Muscle layer of colon (tissue), 2 donors: ENCODE measurements around the gene RNF168.
A peak's percentile ranks its signal among the peaks of the same experiment; 100 is the strongest.
"Not testable (repeated sequence)": the region's sequence is repeated elsewhere in the genome, so short reads cannot be mapped to it uniquely, and the experiment has no call there.

Experiments used
- H3K27ac ChIP-seq: one replicate; pipeline ENCODE4 v1.7.0; 2013; ENCODE audit warnings: low read depth, mild to moderate bottlenecking, low read length, moderate library complexity
- H3K27me3 ChIP-seq, 2 donors: one replicate each; pipeline ENCODE4 v1.7.0; 2013; ENCODE audit warnings: low read length in 2 of 2, mild to moderate bottlenecking in 2 of 2; ENCODE audit not compliant: insufficient read depth in 2 of 2, control insufficient read depth in 1 of 2
- H3K36me3 ChIP-seq: one replicate; pipeline ENCODE4 v1.7.0; 2013; ENCODE audit warnings: mild to moderate bottlenecking, low read length; ENCODE audit not compliant: insufficient read depth
- H3K4me1 ChIP-seq: one replicate; pipeline ENCODE4 v1.7.0; 2013; ENCODE audit warnings: mild to moderate bottlenecking, low read length; ENCODE audit not compliant: insufficient read depth
- H3K4me3 ChIP-seq, 2 donors: one replicate each; pipeline ENCODE4 v1.7.0; 2013; ENCODE audit warnings: low read length in 2 of 2, low read depth in 1 of 2, mild to moderate bottlenecking in 1 of 2, moderate library complexity in 1 of 2
- H3K9ac ChIP-seq: one replicate; pipeline ENCODE4 v1.7.0; 2013; ENCODE audit warnings: low read length
- H3K9me3 ChIP-seq: one replicate; pipeline ENCODE4 v1.7.0; 2013; ENCODE audit warnings: mild to moderate bottlenecking, low read length
- donor health status: abdominal sarcoma.
- donor health status: Adenocarcinoma of cecum.

RNF168 gene

DNA sequence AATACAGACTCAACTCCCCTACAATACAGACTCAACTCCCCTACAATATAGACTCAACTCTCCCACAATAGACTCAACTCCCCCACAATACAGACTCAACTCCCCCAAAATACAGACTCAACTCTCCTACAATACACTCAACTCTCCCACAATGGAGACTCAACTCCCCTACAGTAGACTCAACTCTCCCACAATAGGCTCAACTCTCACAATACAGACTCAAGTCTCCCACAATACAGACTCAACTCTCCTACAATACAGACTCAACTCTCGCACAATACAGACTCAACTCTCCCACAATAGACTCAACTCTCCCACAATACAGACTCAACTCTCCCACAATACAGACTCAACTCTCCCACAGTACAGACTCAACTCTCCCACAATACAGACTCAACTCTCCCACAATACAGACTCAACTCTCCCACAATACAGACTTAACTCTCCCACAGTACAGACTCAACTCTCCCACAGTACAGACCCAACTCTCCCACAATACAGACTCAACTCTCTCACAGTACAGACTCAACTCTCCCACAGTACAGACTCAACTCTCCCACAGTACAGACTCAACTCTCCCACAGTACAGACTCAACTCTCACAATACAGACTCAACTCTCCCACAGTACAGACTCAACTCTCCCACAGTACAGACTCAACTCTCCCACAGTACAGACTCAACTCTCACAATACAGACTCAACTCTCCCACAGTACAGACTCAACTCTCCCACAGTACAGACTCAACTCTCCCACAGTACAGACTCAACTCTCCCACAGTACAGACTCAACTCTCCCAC, 40.7 kb downstream of the RNF168 start:
- not testable (repeated sequence) for H3K4me1 ChIP-seq, H3K27me3 ChIP-seq, H3K36me3 ChIP-seq, H3K9ac ChIP-seq, H3K4me3 ChIP-seq, H3K9me3 ChIP-seq, H3K27ac ChIP-seq

DNA sequence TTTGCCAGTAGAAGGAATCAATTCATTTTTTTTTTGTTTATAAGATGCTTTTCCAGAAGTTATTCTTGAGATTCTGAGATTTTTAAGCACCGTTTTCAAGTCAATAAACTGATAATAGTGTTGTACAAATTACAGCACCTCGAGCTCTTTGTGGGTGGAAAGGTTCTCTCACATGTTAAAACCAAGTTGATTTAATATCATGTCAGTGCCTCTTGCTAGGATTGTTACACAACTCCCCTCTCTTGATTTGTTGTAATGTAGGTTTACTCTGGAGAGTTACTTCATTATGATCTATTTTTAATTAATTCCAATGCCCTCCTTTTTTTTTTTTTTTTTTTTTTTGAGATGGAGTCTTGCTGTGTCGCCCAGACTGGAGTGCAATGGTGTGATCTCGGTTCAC, 45.5 kb downstream of the RNF168 start:
- no peak overlapping the region for H3K27ac ChIP-seq
- no peak overlapping the region for H3K9ac ChIP-seq
- no peak overlapping the region for H3K4me3 ChIP-seq
- no peaks in the 10 kb centered on the region for H3K4me1 ChIP-seq
- no peaks in the 10 kb centered on the region for H3K27me3 ChIP-seq
- H3K9me3 ChIP-seq: no peaks in the 10 kb centered on the region
- H3K36me3 ChIP-seq: no peaks in the 10 kb centered on the region

DNA sequence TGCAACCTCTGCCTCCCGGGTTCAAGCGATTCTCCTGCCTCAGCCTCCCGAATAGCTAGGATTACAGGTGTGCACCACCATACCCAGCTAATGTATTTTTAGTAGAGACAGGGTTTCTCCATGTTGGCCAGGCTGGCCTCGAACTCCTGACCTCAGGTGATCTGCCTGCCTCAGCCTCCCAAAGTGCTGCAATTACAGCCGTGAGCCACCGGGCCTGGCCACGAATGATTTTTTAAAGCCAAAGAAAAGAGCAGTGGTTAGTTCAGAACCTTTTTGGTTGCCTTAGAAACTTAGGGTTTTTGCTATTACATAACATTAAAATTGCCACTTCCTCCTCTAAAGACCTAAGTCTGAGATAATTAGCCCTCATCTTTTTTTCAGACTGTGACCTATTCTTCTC, 46.1 kb downstream of the RNF168 start:
- H3K9ac ChIP-seq, H3K27me3 ChIP-seq, H3K27ac ChIP-seq, H3K4me1 ChIP-seq, H3K4me3 ChIP-seq, H3K9me3 ChIP-seq, H3K36me3 ChIP-seq: not testable (repeated sequence)

DNA sequence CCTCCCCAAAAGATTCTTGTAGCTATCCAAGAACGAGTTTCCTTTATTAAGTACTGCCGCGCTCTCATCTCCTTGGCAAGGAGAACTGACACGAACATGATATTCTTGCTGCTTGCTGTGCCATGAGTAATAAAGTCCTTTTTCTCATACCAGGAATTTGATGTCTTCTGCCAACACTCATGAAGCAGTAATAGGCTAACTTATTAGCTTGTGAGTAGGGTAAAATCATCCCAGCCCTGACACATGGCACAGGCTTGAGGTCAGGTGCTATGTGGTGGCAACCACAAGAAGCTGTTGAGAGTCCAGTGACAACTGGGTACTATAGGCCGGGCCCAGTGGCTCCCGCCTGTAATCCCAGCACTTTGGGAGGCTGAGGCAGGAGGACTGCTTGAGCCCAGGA, 48.6 kb downstream of the RNF168 start:
- no peaks in the 10 kb centered on the region for H3K36me3 ChIP-seq
- H3K4me3 ChIP-seq: no peak overlapping the region
- H3K9me3 ChIP-seq: no peaks in the 10 kb centered on the region
- H3K9ac ChIP-seq: no peak overlapping the region
- H3K4me1 ChIP-seq: no peaks in the 10 kb centered on the region
- H3K27ac ChIP-seq: no peak overlapping the region
- no peaks in the 10 kb centered on the region for H3K27me3 ChIP-seq

DNA sequence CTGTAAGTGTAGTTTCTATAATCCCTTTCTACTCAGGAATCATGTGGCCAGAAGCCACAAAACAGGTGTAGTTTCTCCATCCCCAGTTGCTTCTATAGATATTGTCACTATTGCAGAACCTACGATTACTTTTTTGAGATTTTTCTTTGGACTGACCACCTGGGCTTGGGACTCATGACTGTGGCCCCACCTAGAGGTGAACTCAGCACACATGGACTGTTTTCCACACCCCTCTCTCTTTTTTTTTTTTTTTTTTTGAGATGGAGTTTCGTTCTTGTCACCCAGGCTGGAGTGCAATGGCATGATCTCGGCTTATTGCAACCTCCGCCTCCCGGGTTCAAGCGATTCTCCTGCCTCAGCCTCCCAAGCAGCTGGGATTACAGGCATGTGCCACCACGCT, 58.2 kb downstream of the RNF168 start:
- not testable (repeated sequence) for H3K27me3 ChIP-seq, H3K27ac ChIP-seq, H3K4me1 ChIP-seq

DNA sequence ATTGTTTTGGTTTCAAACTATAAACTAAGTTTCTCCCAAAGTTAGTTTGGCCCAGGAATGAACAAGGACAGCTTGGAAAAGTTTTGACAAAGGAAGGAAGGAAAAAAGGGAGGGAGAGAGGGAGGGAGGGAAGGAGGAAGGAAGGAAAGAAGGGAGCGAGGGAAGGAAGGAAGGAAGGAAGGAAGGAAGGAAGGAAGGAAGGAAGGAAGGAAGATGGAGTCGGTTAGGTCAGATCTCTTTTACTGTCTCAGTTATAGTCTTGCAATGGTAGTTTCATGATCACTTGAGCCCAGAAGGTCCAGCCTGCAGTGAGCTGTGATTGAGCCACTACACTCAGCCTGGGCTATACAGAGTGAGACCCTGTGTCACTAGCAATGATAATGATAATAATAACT, 59.1 kb downstream of the RNF168 start:
- no peak overlapping the region for H3K4me3 ChIP-seq
- no peaks in the 10 kb centered on the region for H3K4me1 ChIP-seq
- H3K27me3 ChIP-seq: no peaks in the 10 kb centered on the region
- no peak overlapping the region for H3K27ac ChIP-seq
- H3K9me3 ChIP-seq: no peaks in the 10 kb centered on the region
- H3K36me3 ChIP-seq: no peaks in the 10 kb centered on the region
- no peak overlapping the region for H3K9ac ChIP-seq

More for the DNA sequence above, 58.2 kb downstream of the RNF168 start:
- not testable (repeated sequence) for H3K4me3 ChIP-seq, H3K9ac ChIP-seq, H3K9me3 ChIP-seq, H3K36me3 ChIP-seq

DNA sequence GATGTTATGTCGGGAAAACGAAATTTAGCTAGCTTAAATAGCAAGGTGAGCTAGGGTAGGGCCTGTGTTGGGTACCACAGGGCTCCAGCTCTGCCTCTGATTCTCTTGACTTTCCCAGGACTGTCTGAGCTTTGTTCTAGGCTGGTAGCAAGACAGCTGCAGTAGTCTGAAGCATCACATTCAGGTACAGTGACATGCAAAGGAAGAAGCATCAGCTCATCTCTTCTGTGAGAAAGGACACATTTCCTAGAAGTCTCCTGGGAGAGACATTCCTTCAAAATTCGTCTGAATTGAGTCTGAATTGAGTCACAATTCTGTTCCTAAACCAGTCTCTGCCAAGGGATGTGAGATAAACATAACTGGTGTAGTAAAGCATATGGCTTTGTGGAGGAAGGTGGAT, 62.9 kb downstream of the RNF168 start:
- no peak overlapping the region for H3K9ac ChIP-seq
- H3K9me3 ChIP-seq: no peaks in the 10 kb centered on the region
- H3K27ac ChIP-seq: no peak overlapping the region
- no peak overlapping the region for H3K4me3 ChIP-seq
- no peaks in the 10 kb centered on the region for H3K27me3 ChIP-seq
- H3K4me1 ChIP-seq: no peaks in the 10 kb centered on the region
- H3K36me3 ChIP-seq: no peaks in the 10 kb centered on the region

DNA sequence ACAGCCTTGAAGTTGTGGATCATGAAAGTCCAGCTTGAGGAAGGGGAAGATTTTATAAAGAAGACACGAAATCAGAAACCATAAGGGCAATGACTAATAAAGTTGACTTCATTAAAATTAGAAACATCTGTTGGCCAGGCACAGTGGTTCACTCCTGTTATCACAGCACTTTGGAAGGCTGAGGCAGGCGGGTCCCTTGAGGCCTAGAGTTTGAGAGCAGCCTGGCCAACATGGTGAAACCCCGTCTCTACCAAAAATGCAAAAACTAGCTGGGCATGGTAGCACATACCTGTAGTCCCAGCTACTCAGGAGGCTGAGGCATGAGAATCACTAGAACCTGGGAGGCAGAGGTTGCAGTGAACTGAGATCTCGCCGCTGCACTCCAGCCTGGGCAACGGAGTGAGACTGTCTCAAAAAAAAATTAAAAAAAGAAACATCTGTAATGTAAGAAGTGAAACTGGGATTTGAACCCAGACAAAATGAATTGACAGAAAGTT, 63.5 kb downstream of the RNF168 start:
- Histone ChIP-seq H3K9ac (no peak overlapping the region), H3K9me3 (no peaks in the 10 kb centered on the region), H3K4me3 (no peak overlapping the region), H3K27me3 (no peaks in the 10 kb centered on the region), H3K36me3 (no peaks in the 10 kb centered on the region), H3K4me1 (no peaks in the 10 kb centered on the region), H3K27ac (no peak overlapping the region)

DNA sequence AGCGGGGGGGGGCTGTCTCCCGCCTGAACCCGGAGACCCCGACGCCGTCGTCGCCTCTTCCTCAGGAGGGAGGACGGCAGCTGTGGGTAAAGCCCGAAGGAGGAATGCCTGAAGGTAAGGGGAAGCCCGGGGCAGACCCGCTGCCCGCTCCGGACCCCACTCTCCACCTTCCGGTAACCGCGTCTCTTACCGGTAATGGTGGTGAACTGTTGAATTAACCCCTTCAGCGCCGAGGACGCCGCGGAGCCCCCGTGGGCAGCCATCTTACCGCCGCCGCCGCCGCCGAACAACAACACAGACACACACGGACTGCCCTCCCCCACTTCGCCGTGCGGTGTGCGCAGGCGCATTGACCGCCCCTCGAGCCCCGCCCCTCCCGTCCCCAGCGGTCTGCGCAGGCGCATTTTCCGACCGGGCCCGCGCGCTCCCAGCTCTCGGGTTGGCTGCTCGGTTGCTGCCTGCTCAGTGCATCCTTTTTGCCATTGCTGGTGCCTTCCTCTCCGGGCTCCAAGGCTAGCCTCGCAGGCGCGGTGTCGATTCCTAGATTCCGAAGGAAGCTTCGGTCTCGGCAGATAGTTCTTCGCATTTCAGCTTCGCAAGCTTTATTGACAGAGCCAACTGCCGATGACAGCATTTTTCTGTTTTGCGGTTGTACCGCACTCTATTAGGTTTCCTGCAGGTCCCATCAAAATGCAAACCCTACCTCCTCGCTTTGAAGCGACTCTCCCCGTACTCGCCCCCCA, 71.3 kb downstream of the RNF168 start, which contains the start of gene UBXN7:
UBXN7 (minus strand) TSS at position 291 of the 743 bp plus-strand sequence; CDS start at position 263, 28 bp downstream.
- H3K27me3 ChIP-seq: no peaks in the 10 kb centered on the region
- peaks cover 6% of the 10 kb centered on the region for H3K4me1 ChIP-seq
- H3K9ac ChIP-seq: peak within 1 kb of the TSS; percentile 96
- peak within 1 kb of the TSS; percentile 77 for H3K27ac ChIP-seq
- peaks cover 5% of the 10 kb centered on the region for H3K36me3 ChIP-seq
- H3K4me3 ChIP-seq: peak within 1 kb of the TSS; percentile 79 to 96
- no peaks in the 10 kb centered on the region for H3K9me3 ChIP-seq

DNA sequence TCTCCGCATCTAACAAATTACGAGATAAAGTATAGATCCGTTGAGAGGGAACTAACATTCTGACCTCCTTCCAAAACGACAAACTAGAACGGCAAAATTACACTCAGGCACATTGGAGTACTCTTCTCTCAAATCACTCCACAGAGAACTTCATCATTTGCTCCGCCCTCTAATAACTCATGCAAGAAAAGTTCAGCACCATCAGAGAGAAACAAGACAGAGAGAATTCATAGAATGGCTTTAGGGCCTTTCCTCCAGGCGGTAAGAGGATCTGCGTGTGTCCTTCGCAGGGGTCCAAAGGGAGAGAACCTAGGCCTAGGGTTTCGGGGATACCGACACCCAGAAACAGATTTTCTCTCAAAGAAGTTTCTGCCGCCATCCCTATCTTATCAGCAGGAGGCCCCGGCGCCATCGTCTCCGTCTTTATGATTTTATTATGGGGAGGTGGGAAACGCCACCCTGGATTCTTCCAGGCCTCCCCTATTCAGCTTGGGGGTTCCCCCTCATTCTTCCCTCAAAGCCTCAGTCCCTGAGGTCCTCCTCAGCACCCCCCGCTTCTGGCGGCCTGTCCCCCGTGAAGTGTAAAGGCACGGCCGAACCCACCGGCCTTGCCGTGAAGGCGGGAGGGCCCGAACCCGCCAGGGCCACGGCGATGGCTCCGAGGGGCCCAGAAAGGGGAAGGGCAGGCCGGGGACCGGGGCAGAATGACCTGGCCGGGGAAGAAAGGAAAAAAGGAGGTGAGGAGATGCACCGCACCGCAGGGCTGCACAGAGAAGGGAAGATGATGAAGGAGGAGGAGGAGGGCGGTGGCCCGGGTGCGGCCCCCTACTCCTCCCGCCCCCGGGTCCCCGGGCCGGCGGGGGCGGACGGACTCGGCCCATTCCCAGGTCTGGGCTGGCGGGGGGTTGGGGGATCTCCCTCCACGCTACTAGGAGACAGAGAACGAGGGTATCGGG, 72.1 kb downstream of the RNF168 start:
- peaks cover 7% of the 10 kb centered on the region for H3K36me3 ChIP-seq
- H3K4me1 ChIP-seq: peaks cover 6% of the 10 kb centered on the region
- no peaks in the 10 kb centered on the region for H3K27me3 ChIP-seq
- H3K27ac ChIP-seq: peak overlapping the region; percentile 59
- H3K9ac ChIP-seq: peak overlapping the region; percentile 96
- H3K9me3 ChIP-seq: no peaks in the 10 kb centered on the region
- H3K4me3 ChIP-seq: peak overlapping the region; percentile 71 to 96

DNA sequence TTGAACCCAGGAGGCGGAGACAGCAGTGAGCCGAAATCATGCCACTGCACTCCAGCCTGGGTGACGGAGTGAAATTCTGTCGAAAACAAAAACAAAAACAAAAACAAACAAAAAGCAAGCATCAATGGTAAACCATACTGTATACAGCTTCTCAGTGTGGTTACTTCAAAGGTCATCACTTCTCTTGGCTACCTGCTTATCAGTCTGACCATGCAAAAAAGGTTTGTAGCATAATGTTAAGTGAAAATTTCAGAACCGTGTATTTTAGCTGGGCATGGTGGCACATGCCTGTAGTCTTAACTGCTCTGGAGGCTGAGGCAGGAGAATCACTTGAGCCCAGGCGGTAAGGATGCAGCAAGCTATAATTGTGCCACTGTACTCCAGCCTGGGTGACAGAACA, 75.5 kb downstream of the RNF168 start:
- Histone ChIP-seq H3K4me3 (no peak overlapping the region), H3K36me3 (peaks cover 7% of the 10 kb centered on the region), H3K27me3 (no peaks in the 10 kb centered on the region), H3K9me3 (no peaks in the 10 kb centered on the region), H3K27ac (no peak overlapping the region), H3K4me1 (peaks cover 11% of the 10 kb centered on the region), H3K9ac (no peak overlapping the region)
